Hippocampal formation (tissue), 2 donors: ENCODE data around the gene GPAT3.
A peak's percentile ranks its signal among the peaks of the same experiment; 100 is the strongest.
"Not testable (repeated sequence)": the region's sequence is repeated elsewhere in the genome, so short reads cannot be mapped to it uniquely, and the experiment has no call there.

ENCODE experiments used
- DNase-seq, 2 donors: peaks; one replicate each; lab custom pipeline; 2025; lab: John Stamatoyannopoulos, UW

GPAT3 gene

GRCh38 chr4:83552083-83552482 is 16.2 kb downstream of the GPAT3 start:
- DNase-seq = no peak

- DNase-seq = no peak
Measured at GRCh38 chr4:83552924-83553323, 17.0 kb downstream of the GPAT3 start.

- DNase-seq = no peak
Measured at GRCh38 chr4:83556006-83556707, 20.2 kb downstream of the GPAT3 start.

- DNase-seq = no peak
Measured at GRCh38 chr4:83556816-83557215, 20.9 kb downstream of the GPAT3 start.

- no peak for DNase-seq
Measured at GRCh38 chr4:83558059-83558653, 22.2 kb downstream of the GPAT3 start.

- no peak for DNase-seq
Measured at GRCh38 chr4:83558680-83559079, 22.8 kb downstream of the GPAT3 start.

GRCh38 chr4:83560523-83560922 is 24.6 kb downstream of the GPAT3 start:
- DNase-seq = no peak

GRCh38 chr4:83561381-83561780 is 25.5 kb downstream of the GPAT3 start:
- DNase-seq = no peak

- no peak for DNase-seq
Measured at GRCh38 chr4:83563998-83564397, 28.1 kb downstream of the GPAT3 start.

- no peak for DNase-seq
Measured at GRCh38 chr4:83568062-83568461, 32.2 kb downstream of the GPAT3 start.

- DNase-seq = no peak
Measured at GRCh38 chr4:83569429-83569828, 33.5 kb downstream of the GPAT3 start.

GRCh38 chr4:83569987-83570386 is 34.1 kb downstream of the GPAT3 start:
- DNase-seq = no peak

- no peak for DNase-seq
Measured at GRCh38 chr4:83572848-83573247, 36.9 kb downstream of the GPAT3 start.

- no peak for DNase-seq
Measured at GRCh38 chr4:83574247-83574646, 38.3 kb downstream of the GPAT3 start.

- not testable (repeated sequence) for DNase-seq
Measured at GRCh38 chr4:83576237-83576636, 40.3 kb downstream of the GPAT3 start.

GRCh38 chr4:83581411-83582288 is 45.7 kb downstream of the GPAT3 start:
- no peak for DNase-seq

GRCh38 chr4:83582289-83582785 is 46.4 kb downstream of the GPAT3 start:
- DNase-seq = peak in 1 of 2 donors; percentile 4

GRCh38 chr4:83585982-83586508 is 50.1 kb downstream of the GPAT3 start:
- no peak for DNase-seq

GRCh38 chr4:83589279-83589678 is 53.4 kb downstream of the GPAT3 start:
- DNase-seq = no peak

GRCh38 chr4:83591056-83591455 is 55.1 kb downstream of the GPAT3 start:
- DNase-seq = no peak

- no peak for DNase-seq
Measured at GRCh38 chr4:83591730-83592129, 55.8 kb downstream of the GPAT3 start.

GRCh38 chr4:83599183-83599582 is 63.3 kb downstream of the GPAT3 start:
- no peak for DNase-seq
